NCI-H1105 treated with DMSO at 0.1 percent for 48 hours (cell line): Measurements from ENCODE around the gene PCSK5.

Source experiments
- DNase-seq: peaks from one replicate; lab custom pipeline; 2025; lab: John Stamatoyannopoulos, UW

Gene PCSK5

GRCh38 chr9:76191493-76191892 lies 301.0 kb downstream of the PCSK5 start:
- DNase-seq, result no peak

- no peak for DNase-seq
Measured at GRCh38 chr9:76192013-76192412, 301.5 kb downstream of the PCSK5 start.

- no peak for DNase-seq
Measured at GRCh38 chr9:76194896-76195295, 304.4 kb downstream of the PCSK5 start.

GRCh38 chr9:76198336-76198735 lies 307.9 kb downstream of the PCSK5 start:
- DNase-seq, result no peak

- no peak for DNase-seq
Measured at GRCh38 chr9:76200315-76200714, 309.8 kb downstream of the PCSK5 start.

GRCh38 chr9:76200745-76201144 lies 310.3 kb downstream of the PCSK5 start:
- peak; percentile 36 for DNase-seq

- DNase-seq, result no peak
Measured at GRCh38 chr9:76203373-76203772, 312.9 kb downstream of the PCSK5 start.

GRCh38 chr9:76206821-76207220 lies 316.3 kb downstream of the PCSK5 start:
- no peak for DNase-seq

- DNase-seq, result no peak
Measured at GRCh38 chr9:76213751-76214150, 323.3 kb downstream of the PCSK5 start.

GRCh38 chr9:76215066-76215465 lies 324.6 kb downstream of the PCSK5 start:
- DNase-seq, result no peak

- DNase-seq, result no peak
Measured at GRCh38 chr9:76216161-76216649, 325.7 kb downstream of the PCSK5 start.

GRCh38 chr9:76218117-76218885 lies 327.8 kb downstream of the PCSK5 start:
- no peak for DNase-seq

- DNase-seq, result no peak
Measured at GRCh38 chr9:76218886-76219445, 328.5 kb downstream of the PCSK5 start.

- DNase-seq, result no peak
Measured at GRCh38 chr9:76219560-76220151, 329.2 kb downstream of the PCSK5 start.

GRCh38 chr9:76221423-76221822 lies 330.9 kb downstream of the PCSK5 start:
- DNase-seq, result no peak

- no peak for DNase-seq
Measured at GRCh38 chr9:76223749-76224340, 333.4 kb downstream of the PCSK5 start.

GRCh38 chr9:76227156-76227555 lies 336.7 kb downstream of the PCSK5 start:
- DNase-seq, result no peak

GRCh38 chr9:76231001-76231400 lies 340.5 kb downstream of the PCSK5 start:
- DNase-seq, result no peak

GRCh38 chr9:76232861-76233489 lies 342.5 kb downstream of the PCSK5 start:
- no peak for DNase-seq

- DNase-seq, result no peak
Measured at GRCh38 chr9:76240578-76240977, 350.1 kb downstream of the PCSK5 start.

GRCh38 chr9:76245518-76245917 lies 355.0 kb downstream of the PCSK5 start:
- no peak for DNase-seq

- DNase-seq, result no peak
Measured at GRCh38 chr9:76246680-76247079, 356.2 kb downstream of the PCSK5 start.
